ENCODE results near the gene HACD2.

The HACD2 gene

DNA sequence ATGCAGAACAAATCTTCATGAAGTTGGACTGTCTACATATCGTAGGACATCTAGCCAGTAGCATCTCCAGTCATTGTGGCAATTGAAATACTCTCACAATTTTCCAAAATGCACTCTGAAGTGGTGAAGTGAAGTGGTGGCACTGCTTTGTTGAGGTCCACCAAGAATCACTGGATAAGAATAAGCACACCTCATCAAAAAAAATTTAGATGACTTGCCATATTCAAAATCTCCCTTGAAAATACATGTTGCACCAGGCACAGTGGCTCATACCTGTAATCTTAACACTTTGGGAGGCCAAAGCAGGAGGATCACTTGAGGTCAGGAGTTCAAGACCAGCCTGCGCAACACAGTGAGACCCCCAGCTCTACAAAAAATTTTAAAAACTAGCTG lies 12.9 kb downstream of the HACD2 start:
- no peak overlapping the region for H3K4ac ChIP-seq (ENCODE audit: low read depth in 1 of 2, low read length in 2 of 2)
- H2BK5ac ChIP-seq (ENCODE audit: low read depth, low read length, poor library complexity, severe bottlenecking), result no peak overlapping the region
- H3K23ac ChIP-seq (ENCODE audit: low read length in 2 of 2), result no peak overlapping the region
- no peak overlapping the region for H3K18ac ChIP-seq (ENCODE audit: low read depth in 1 of 2, low read length in 2 of 2)
- H3K36me3 ChIP-seq (ENCODE audit: control insufficient read depth in 1 of 2, insufficient read depth in 2 of 2, low read depth in 1 of 2, low read length in 2 of 2), result peaks cover 0 to 7% of the 10 kb centered on the region in 2 experiments
- no peak overlapping the region for H2BK120ac ChIP-seq (ENCODE audit: low read depth, low read length)
- no peak overlapping the region for H2BK12ac ChIP-seq (ENCODE audit: low read length in 2 of 2)
- H2AFZ ChIP-seq (ENCODE audit: low read depth, low read length), result no peak overlapping the region
- no peak overlapping the region for H3K4me3 ChIP-seq (ENCODE audit: insufficient read depth in 1 of 2, low read depth in 1 of 2, low read length in 2 of 2)
- no peak overlapping the region for H2AK5ac ChIP-seq (ENCODE audit: low read length, severe bottlenecking)
- H3K79me1 ChIP-seq (replicated peaks; ENCODE audit: low read length, poor library complexity, severe bottlenecking), result peaks cover 15% of the 10 kb centered on the region
- H3K4me1 ChIP-seq (ENCODE audit: control insufficient read depth, insufficient read depth, low read depth, low read length), result peaks cover 2% of the 10 kb centered on the region
- H3K14ac ChIP-seq (ENCODE audit: low read length in 2 of 2), result no peak overlapping the region
- WGBS, result 100% methylated on average over 2 of the region's 2 CpGs
- no peak overlapping the region for H3K9ac ChIP-seq (ENCODE audit: low read length)
- H4K91ac ChIP-seq (ENCODE audit: low read length), result no peak overlapping the region
- no peak overlapping the region for H3K27ac ChIP-seq (ENCODE audit: low read length, poor library complexity, severe bottlenecking)
- H2BK15ac ChIP-seq (ENCODE audit: low read depth, poor library complexity, severe bottlenecking), result no peak overlapping the region
- H3K4me2 ChIP-seq (ENCODE audit: low read length, poor library complexity, severe bottlenecking), result no peak overlapping the region
- no peak overlapping the region for H4K8ac ChIP-seq (ENCODE audit: low read length)
- H3K9me3 ChIP-seq (ENCODE audit: control insufficient read depth, low read length), result no peaks in the 10 kb centered on the region
- no peaks in the 10 kb centered on the region for H3K27me3 ChIP-seq (ENCODE audit: control insufficient read depth in 1 of 2, insufficient read depth in 1 of 2, low read length in 2 of 2)
- no peak for DNase-seq

DNA sequence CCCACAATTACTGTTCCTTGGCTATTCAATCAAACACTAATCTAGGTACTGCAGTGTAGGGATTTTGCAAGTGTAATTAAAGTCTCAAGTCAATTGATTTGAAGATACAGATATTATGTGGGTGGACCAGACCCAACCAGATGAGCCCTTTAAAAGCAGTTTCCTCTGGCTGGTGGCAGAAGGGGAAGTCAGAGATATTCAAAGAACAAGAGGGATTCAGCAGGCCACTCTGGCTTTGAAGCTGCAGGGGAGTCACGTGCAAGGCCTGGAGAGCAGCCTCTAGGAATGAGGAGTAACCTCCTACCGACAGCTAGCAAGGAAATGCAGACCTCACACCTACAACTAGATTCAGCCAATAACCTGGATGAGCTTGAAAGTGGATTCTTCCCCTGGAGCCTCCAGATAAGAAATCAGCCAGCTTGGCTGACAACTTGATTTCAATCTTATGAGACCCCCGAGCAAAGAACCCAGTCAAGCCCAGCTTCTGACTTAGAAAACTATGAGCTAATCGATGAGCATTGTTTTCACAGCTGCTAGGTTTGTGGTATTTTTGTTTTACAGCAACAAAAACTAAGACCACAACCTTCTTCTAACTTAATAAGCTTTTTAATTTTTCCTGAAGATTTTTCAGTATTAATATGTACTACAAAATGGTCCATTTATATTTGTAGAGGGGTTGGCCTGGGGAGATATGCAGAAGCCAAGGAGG lies 13.4 kb downstream of the HACD2 start:
- H2BK120ac ChIP-seq (ENCODE audit: low read depth, low read length), result no peak overlapping the region
- DNase-seq, result no peak
- no peak overlapping the region for H2AFZ ChIP-seq (ENCODE audit: low read depth, low read length)
- peaks cover 0 to 4% of the 10 kb centered on the region in 2 experiments for H3K36me3 ChIP-seq (ENCODE audit: control insufficient read depth in 1 of 2, insufficient read depth in 2 of 2, low read depth in 1 of 2, low read length in 2 of 2)
- no peak overlapping the region for H3K18ac ChIP-seq (ENCODE audit: low read depth in 1 of 2, low read length in 2 of 2)
- H2BK5ac ChIP-seq (ENCODE audit: low read depth, low read length, poor library complexity, severe bottlenecking), result no peak overlapping the region
- no peak overlapping the region for H3K4me2 ChIP-seq (ENCODE audit: low read length, poor library complexity, severe bottlenecking)
- H4K8ac ChIP-seq (ENCODE audit: low read length), result no peak overlapping the region
- H3K23ac ChIP-seq (ENCODE audit: low read length in 2 of 2), result no peak overlapping the region
- H3K79me1 ChIP-seq (replicated peaks; ENCODE audit: low read length, poor library complexity, severe bottlenecking), result peaks cover 17% of the 10 kb centered on the region
- no peak overlapping the region for H2AK5ac ChIP-seq (ENCODE audit: low read length, severe bottlenecking)
- no peak overlapping the region for H3K9ac ChIP-seq (ENCODE audit: low read length)
- H3K27me3 ChIP-seq (ENCODE audit: control insufficient read depth in 1 of 2, insufficient read depth in 1 of 2, low read length in 2 of 2), result no peaks in the 10 kb centered on the region
- no peak overlapping the region for H4K91ac ChIP-seq (ENCODE audit: low read length)
- H3K9me3 ChIP-seq (ENCODE audit: control insufficient read depth, low read length), result no peaks in the 10 kb centered on the region
- no peak overlapping the region for H3K27ac ChIP-seq (ENCODE audit: low read length, poor library complexity, severe bottlenecking)
- 33% methylated on average over 2 of the region's 4 CpGs for WGBS
- H3K14ac ChIP-seq (ENCODE audit: low read length in 2 of 2), result no peak overlapping the region
- no peak overlapping the region for H2BK15ac ChIP-seq (ENCODE audit: low read depth, poor library complexity, severe bottlenecking)
- no peak overlapping the region for H3K4ac ChIP-seq (ENCODE audit: low read depth in 1 of 2, low read length in 2 of 2)
- no peak overlapping the region for H2BK12ac ChIP-seq (ENCODE audit: low read length in 2 of 2)
- H3K4me1 ChIP-seq (ENCODE audit: control insufficient read depth, insufficient read depth, low read depth, low read length), result peaks cover 2% of the 10 kb centered on the region
- H3K4me3 ChIP-seq (ENCODE audit: insufficient read depth in 1 of 2, low read depth in 1 of 2, low read length in 2 of 2), result no peak overlapping the region

DNA sequence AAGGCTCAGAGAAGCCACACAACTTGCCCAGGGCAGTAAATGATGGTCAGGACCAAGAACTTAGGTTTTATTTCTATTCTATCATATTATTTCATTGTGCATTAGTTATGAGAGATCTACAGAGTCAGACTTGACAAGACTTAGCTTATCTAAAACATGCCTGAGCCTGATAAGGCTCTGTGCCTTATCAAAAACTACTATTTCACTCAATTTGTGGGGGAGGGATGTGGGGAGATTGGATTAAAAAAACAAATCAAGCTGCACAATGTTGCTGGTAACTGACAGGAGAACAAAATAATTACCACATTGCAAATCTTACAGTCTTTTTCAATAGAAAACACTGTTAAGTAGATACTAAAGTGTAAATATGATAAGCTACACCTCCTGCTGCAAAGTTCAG lies 16.0 kb downstream of the HACD2 start:
- Histone ChIP-seq H2BK12ac (ENCODE audit: low read length in 2 of 2) (no peak overlapping the region), H3K27ac (ENCODE audit: low read length, poor library complexity, severe bottlenecking) (no peak overlapping the region), H3K36me3 (ENCODE audit: control insufficient read depth in 1 of 2, insufficient read depth in 2 of 2, low read depth in 1 of 2, low read length in 2 of 2) (peaks cover 4 to 7% of the 10 kb centered on the region in 2 experiments), H3K79me1 (replicated peaks; ENCODE audit: low read length, poor library complexity, severe bottlenecking) (peaks cover 14% of the 10 kb centered on the region), H3K9me3 (ENCODE audit: control insufficient read depth, low read length) (no peaks in the 10 kb centered on the region), H3K18ac (ENCODE audit: low read depth in 1 of 2, low read length in 2 of 2) (no peak overlapping the region), H3K4me3 (ENCODE audit: insufficient read depth in 1 of 2, low read depth in 1 of 2, low read length in 2 of 2) (no peak overlapping the region), H3K4me2 (ENCODE audit: low read length, poor library complexity, severe bottlenecking) (no peak overlapping the region), H3K27me3 (ENCODE audit: control insufficient read depth in 1 of 2, insufficient read depth in 1 of 2, low read length in 2 of 2) (no peaks in the 10 kb centered on the region), H2BK15ac (ENCODE audit: low read depth, poor library complexity, severe bottlenecking) (no peak overlapping the region), H3K14ac (ENCODE audit: low read length in 2 of 2) (no peak overlapping the region), H4K91ac (ENCODE audit: low read length) (no peak overlapping the region), H2BK5ac (ENCODE audit: low read depth, low read length, poor library complexity, severe bottlenecking) (no peak overlapping the region), H3K4me1 (ENCODE audit: control insufficient read depth, insufficient read depth, low read depth, low read length) (peaks cover 4% of the 10 kb centered on the region), H4K8ac (ENCODE audit: low read length) (no peak overlapping the region), H3K23ac (ENCODE audit: low read length in 2 of 2) (no peak overlapping the region), H2AK5ac (ENCODE audit: low read length, severe bottlenecking) (no peak overlapping the region), H3K9ac (ENCODE audit: low read length) (no peak overlapping the region), H2BK120ac (ENCODE audit: low read depth, low read length) (no peak overlapping the region), H2AFZ (ENCODE audit: low read depth, low read length) (no peak overlapping the region), H3K4ac (ENCODE audit: low read depth in 1 of 2, low read length in 2 of 2) (no peak overlapping the region)
- no peak for DNase-seq

DNA sequence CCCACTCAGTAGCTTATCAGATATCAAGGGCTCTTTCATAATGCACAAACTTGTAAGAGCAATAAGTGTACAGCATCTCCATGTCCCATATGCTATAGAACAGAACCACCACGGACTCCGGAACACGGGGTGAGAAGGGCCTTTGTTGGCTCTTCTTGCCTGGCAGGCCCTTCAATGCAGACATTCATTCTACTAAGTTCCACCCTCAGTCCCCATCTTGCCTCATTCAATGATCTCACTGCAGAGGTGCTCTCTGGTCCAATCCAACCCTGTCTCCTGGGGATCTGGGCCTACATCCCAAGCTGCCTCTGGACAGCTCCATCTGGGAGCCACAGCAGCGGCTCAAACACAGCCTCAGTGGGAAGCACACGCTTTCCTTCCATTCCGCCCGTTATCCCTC lies 16.8 kb downstream of the HACD2 start:
- H2BK12ac ChIP-seq (ENCODE audit: low read length in 2 of 2), result no peak overlapping the region
- H3K36me3 ChIP-seq (ENCODE audit: control insufficient read depth in 1 of 2, insufficient read depth in 2 of 2, low read depth in 1 of 2, low read length in 2 of 2), result peaks cover 4 to 7% of the 10 kb centered on the region in 2 experiments
- H3K27ac ChIP-seq (ENCODE audit: low read length, poor library complexity, severe bottlenecking), result no peak overlapping the region
- no peak overlapping the region for H3K23ac ChIP-seq (ENCODE audit: low read length in 2 of 2)
- no peak overlapping the region for H3K4me3 ChIP-seq (ENCODE audit: insufficient read depth in 1 of 2, low read depth in 1 of 2, low read length in 2 of 2)
- H3K4ac ChIP-seq (ENCODE audit: low read depth in 1 of 2, low read length in 2 of 2), result no peak overlapping the region
- H3K4me1 ChIP-seq (ENCODE audit: control insufficient read depth, insufficient read depth, low read depth, low read length), result peaks cover 4% of the 10 kb centered on the region
- H4K8ac ChIP-seq (ENCODE audit: low read length), result no peak overlapping the region
- no peak overlapping the region for H4K91ac ChIP-seq (ENCODE audit: low read length)
- H2AFZ ChIP-seq (ENCODE audit: low read depth, low read length), result no peak overlapping the region
- H3K79me1 ChIP-seq (replicated peaks; ENCODE audit: low read length, poor library complexity, severe bottlenecking), result peaks cover 13% of the 10 kb centered on the region
- H2BK5ac ChIP-seq (ENCODE audit: low read depth, low read length, poor library complexity, severe bottlenecking), result no peak overlapping the region
- H3K9me3 ChIP-seq (ENCODE audit: control insufficient read depth, low read length), result no peaks in the 10 kb centered on the region
- H3K4me2 ChIP-seq (ENCODE audit: low read length, poor library complexity, severe bottlenecking), result no peak overlapping the region
- H3K27me3 ChIP-seq (ENCODE audit: control insufficient read depth in 1 of 2, insufficient read depth in 1 of 2, low read length in 2 of 2), result no peaks in the 10 kb centered on the region
- H2BK120ac ChIP-seq (ENCODE audit: low read depth, low read length), result no peak overlapping the region
- WGBS, result 96% methylated on average over 7 of the region's 7 CpGs
- no peak overlapping the region for H3K14ac ChIP-seq (ENCODE audit: low read length in 2 of 2)
- H2AK5ac ChIP-seq (ENCODE audit: low read length, severe bottlenecking), result no peak overlapping the region
- no peak overlapping the region for H3K18ac ChIP-seq (ENCODE audit: low read depth in 1 of 2, low read length in 2 of 2)
- H2BK15ac ChIP-seq (ENCODE audit: low read depth, poor library complexity, severe bottlenecking), result no peak overlapping the region
- no peak for DNase-seq
- H3K9ac ChIP-seq (ENCODE audit: low read length), result no peak overlapping the region

Data from mesenchymal stem cell (in vitro differentiated cells and primary cell).